Stromal cell of bone marrow (primary cell): ENCODE data around the gene C1orf167.
"Not testable (repeated sequence)": the region's sequence is repeated elsewhere in the genome, so short reads cannot be mapped to it uniquely, and the experiment has no call there.

Experiments
- DNase-seq: peaks from one replicate; pipeline ENCODE4 v3.0.0-alpha.2; 2012; ENCODE audit warnings: low read depth

The C1orf167 gene

GRCh38 chr1:11800391-11800755, 38.4 kb downstream of the C1orf167 start:
- no peak for DNase-seq

- DNase-seq: no peak
Observed at GRCh38 chr1:11800756-11801433, 38.9 kb downstream of the C1orf167 start.

- no peak for DNase-seq
Observed at GRCh38 chr1:11802616-11802972, 40.6 kb downstream of the C1orf167 start.

DNA sequence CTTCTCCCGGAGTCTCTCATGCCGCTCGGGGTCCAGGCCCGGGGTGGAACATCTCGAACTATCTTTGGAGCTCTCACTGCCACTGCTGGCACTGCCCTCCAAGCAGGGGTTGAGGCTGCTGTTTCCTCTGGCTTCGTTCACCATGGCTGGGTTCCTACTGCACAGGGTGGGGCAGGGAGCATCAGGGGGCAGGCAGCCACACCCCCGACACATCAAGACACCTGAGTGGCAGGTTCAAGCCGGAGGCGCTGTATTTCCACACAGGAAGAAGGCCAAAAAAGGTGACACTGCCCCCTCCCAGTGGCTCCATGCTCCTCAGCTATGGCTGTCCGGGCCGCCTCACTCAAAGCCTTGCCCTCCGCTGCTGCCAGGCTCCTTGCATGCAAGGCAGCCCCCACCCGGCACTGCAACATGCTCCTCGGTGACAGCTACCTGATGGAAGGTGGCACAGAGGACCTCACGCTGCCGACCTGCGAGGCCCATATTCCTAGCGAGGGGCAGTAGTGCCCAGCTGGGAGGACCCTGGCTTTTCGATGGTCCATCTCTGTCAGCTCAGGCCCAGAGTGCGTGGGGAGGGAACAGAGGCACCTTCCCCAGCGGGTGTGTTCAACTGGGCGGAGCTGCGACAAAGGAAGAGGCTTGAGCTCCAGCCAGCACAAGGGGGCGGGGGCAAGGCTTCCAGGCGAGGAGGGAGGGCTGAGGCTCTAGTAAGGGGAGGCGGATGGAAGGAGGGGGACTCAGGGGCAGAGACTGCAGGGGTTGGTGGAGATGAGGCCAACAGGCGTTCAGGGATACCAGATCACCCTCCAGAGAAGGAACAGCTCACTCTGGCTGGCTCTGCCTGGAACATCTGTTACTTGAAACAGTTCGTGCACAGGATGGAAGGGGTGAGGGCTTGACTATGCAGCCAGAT, 41.2 kb downstream of the C1orf167 start:
- DNase-seq: peak; percentile 94

GRCh38 chr1:11803924-11804665, 42.1 kb downstream of the C1orf167 start:
- DNase-seq: not testable (repeated sequence)

GRCh38 chr1:11804666-11805421, 42.9 kb downstream of the C1orf167 start:
- DNase-seq: no peak

DNA sequence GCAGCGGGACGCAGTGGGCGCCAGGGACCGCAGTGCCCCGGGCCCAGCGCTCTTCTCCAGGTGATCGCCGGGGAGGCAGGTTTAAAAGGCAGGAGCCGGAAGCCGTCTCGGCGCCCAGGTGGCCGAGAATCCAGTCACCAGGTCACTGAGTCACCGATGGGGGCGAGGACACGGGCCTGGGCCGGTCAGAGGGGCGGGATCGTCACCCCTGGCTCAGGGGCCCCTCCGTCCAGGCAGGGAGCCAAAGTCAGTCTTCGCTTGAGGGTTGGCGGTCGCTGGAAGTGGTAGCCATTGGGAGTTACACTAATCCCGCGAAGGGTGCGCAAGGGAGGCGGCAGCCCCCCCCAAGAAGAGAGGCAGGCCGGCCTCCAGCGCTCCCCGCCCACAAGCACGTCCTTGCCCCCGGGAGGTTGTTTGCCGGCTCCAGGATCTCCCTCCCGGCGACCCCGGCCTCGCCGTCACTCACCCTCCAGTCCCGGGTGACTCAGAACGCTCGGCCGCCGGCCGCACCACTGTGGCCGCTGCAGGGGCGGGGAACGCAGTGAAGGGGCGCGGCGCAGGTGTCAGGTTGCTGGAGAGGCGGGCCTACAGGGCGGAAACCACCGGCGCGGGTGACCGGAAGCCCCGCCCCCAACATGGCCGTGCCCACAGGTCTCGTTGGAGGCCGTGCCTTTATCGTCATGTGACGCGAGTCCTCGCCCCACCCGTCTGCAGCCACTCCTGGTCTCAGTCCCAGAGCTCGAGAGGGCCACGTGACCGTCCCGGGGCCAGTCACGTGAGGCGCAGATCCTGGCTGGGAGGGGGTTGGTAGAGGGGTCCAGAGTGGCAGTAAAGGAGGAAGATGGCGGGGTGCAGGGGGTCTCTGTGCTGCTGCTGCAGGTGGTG, 43.7 kb downstream of the C1orf167 start, which contains the start of the genes CLCN6 and MTHFR:
CLCN6 (plus strand) TSS at position 770 of the 885 bp plus-strand sequence; CDS start at position 842, 72 bp downstream.
MTHFR (minus strand) TSS at position 543 of the 885 bp plus-strand sequence. CDS start 2,848 bp downstream, outside the sequence.
- DNase-seq: peak; percentile 97

DNA sequence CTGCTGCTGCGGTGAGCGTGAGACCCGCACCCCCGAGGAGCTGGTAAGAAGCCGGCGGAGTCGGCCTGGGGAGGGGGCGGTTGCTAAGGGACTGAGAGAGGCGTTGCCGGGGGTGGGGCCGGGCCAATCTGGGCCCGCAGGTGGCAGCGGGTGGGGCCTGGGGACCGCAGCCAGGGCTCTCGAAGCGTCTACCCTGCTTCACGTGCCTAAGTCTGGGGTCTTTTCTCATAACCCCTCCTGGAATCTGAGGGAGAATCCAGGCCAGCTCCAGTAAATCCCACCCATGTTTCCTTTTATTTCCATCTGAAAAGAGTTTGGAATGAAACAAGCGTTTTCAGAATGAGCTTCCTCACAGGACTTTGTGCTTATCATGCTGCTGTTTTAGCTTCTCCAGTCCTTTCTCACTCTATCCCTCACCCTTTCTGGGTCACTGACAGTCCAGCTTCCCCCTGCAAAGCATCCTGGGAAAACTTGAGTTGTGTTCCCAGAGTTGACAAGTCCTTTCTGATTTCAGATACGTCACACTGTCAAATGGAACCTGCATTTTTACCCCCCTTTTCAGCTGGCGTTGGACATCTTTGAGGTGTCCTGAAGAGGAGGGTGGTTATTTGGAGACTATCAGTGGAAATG, 44.4 kb downstream of the C1orf167 start:
- no peak for DNase-seq

- DNase-seq: no peak
Observed at GRCh38 chr1:11807133-11807532, 45.1 kb downstream of the C1orf167 start.

- DNase-seq: no peak
Observed at GRCh38 chr1:11813021-11813420, 51.0 kb downstream of the C1orf167 start.

GRCh38 chr1:11817192-11817591, 55.2 kb downstream of the C1orf167 start:
- no peak for DNase-seq

DNA sequence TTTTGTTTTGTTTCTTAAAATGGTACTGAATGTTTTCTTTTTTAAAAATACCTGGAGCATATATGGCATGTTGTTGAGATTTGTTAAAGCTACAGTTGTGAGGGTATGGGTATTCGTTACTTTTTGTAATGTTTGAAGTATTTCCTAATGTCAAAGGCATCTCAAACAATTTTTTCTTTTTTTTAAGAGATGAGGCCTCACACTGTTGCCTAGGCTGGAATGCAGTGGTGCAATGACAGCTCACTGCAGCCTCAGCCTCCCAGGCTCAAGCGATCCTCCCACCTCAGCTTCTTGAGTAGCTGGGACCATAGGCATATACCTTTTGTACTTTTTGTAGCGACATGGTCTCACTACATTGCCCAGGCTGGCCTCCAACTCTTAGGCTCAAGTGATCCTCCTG, 60.1 kb downstream of the C1orf167 start:
- DNase-seq: no peak

GRCh38 chr1:11823366-11824137, 61.6 kb downstream of the C1orf167 start:
- no peak for DNase-seq

- DNase-seq: no peak
Observed at GRCh38 chr1:11825131-11825530, 63.1 kb downstream of the C1orf167 start.

GRCh38 chr1:11826946-11827345, 65.0 kb downstream of the C1orf167 start:
- DNase-seq: no peak

- DNase-seq: no peak
Observed at GRCh38 chr1:11828511-11828910, 66.5 kb downstream of the C1orf167 start.

GRCh38 chr1:11831945-11832725, 70.1 kb downstream of the C1orf167 start:
- no peak for DNase-seq

DNA sequence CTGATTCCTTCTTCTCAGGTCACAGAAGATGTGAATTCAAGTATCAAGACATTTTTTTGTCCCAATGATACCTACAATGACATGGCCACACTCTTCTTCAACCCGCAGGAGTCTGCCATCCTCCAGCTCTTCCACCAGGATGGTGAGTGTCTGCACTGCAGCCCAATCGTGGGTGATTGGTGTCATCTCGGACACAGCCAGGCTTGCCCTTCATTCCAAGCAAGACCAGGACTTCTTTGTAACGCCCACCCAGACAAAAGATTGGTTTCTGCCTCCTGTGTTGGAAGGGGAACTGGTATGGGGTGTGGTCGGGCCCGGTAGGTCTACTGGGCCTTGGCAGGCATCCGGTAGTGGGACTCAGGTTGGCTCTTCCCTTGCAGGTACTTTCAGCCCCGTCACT, 71.5 kb downstream of the C1orf167 start:
- DNase-seq: no peak

DNA sequence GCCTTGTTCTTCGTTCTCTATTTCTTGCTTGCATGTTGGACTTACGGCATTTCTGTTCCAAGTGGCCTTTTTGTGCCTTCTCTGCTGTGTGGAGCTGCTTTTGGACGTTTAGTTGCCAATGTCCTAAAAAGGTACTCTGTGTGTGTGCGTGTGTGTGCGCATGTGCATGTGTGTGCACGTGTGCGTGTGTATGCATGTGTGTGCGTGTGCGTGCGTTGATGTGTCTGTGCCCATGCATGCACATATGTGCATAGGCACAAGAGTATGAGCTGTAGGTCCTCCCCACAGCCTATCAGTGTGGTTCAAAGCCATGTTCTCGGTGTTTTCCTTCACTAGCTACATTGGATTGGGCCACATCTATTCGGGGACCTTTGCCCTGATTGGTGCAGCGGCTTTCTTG, 71.9 kb downstream of the C1orf167 start:
- no peak for DNase-seq
